ENCODE results near the gene UQCR11.

DNA sequence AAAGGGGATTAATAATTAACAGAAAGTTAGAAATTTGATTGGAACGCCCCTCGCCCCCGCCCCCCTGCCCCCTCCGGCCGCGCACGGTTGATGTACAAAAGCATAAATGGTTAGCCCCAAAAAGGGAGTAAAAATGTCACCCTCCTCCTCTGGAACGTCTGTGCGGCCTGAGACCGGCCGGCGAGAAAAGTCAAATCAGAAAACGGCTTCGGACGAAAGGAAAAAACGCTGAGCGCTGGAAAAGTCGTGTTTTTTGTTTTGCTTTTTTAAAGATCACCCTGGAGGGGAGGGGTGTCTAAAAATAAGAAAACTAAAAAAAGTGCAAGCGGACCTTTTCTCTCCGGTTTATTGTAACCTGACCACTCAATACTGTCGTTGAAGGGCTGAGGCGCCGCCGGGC lies 50.3 kb downstream of the UQCR11 start:
- TF ChIP-seq POLR2A (IDR thresholded peaks at IDR 0.05) (no peak), EP300 (IDR thresholded peaks at IDR 0.05) (no peak)

Data from sigmoid colon (tissue), 4 donors.